Measurements from ENCODE around the gene PIP5K1A.
A peak's percentile ranks its signal among the peaks of the same experiment; 100 is the strongest.
"Not testable (repeated sequence)": the region's sequence is repeated elsewhere in the genome, so short reads cannot be mapped to it uniquely, and the experiment has no call there.

PIP5K1A gene

DNA sequence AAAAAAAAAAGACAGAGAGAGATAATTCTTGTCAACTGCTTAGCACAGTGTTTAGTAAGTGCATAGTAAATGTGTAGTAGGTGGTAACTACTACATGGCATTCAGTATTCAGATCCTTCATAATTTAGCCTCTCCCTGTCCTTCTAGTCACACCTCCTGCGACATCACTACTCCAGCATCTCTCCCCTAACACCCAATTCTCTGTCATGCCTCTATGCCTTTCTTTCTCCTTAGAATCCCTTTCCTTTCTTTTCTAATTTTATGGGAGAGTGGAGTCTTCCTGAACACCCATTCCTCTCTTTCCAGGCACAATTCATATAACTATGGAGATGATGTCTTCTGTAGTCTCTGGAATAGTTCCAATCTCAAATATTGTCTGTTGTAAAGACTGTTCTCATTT is 4.5 kb upstream of the PIP5K1A start:
- no peak for DNase-seq

DNA sequence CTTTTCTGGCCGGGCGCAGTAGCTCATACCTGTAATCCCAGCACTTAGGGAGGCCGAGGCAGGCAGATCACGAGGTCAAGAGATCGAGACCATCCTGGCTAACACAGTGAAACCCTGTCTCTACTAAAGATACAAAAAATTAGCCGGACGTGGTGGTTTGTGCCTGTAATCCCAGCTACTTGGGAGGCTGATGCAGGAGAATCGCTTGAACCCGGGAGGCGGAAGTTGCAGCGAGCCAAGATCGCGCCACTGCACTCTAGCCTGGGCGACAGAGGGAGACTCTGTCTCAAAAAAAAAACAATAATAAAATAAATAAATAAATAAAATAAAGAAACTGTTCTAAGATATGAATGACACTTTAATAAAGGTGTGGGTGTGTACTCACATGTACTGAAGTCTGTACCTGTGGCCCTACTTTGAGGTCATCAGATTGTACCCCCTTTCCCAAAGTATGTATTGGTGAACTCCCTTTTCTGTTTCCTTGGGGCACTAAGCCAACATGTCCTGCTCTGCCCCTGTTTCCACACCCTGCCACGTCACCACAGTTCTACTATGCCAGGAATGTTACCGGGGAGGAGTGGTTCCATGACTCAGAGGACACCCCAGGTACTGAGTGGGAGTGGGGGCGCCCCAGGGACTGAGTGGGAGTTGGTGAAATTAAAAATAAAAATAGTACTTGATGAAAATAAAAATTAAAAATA is 3.3 kb upstream of the PIP5K1A start:
- not testable (repeated sequence) for DNase-seq

DNA sequence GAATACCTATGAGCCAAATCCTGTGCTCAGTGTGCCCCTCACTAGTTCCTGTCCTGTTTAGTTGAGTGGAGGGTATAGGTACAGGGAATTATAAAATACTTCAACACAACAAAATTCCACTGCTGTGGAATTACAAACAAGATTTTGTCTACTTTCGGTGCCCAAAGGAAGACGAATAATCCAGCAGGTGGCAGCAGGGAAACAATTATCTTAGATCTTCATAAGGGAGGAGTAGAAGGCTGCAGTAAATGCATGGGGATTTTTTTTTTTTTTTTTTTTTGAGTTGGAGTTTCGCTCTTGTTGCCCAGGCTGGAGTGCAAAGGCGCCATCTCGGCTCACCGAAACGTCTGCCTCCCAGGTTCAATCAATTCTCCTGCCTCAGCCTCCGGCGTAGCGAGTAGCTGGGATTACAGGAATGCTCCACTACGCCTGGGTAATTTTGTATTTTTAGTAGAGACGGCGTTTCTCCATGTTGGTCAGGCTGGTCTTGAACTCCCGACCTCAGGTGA is 2.0 kb upstream of the PIP5K1A start:
- DNase-seq: peak; percentile 37

DNA sequence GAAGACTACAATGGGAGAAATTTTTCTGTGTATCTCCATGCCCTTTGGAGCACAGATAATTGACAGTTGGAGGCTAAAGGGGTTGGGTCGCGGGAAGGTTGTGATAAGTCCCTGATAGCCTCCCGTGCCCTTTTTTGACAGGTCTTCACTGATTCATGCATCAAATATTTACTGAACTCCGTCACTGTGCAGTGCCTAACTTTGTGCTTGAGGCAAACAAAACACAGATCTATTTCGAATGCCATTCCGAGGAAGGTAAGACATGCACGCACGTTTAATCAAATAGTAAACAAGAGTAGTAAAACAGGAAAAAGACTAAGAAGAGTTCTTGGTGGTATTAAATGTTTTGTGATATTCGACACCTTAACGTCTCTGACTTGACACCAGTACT is 494 bp upstream of the PIP5K1A start:
- DNase-seq: no peak

DNA sequence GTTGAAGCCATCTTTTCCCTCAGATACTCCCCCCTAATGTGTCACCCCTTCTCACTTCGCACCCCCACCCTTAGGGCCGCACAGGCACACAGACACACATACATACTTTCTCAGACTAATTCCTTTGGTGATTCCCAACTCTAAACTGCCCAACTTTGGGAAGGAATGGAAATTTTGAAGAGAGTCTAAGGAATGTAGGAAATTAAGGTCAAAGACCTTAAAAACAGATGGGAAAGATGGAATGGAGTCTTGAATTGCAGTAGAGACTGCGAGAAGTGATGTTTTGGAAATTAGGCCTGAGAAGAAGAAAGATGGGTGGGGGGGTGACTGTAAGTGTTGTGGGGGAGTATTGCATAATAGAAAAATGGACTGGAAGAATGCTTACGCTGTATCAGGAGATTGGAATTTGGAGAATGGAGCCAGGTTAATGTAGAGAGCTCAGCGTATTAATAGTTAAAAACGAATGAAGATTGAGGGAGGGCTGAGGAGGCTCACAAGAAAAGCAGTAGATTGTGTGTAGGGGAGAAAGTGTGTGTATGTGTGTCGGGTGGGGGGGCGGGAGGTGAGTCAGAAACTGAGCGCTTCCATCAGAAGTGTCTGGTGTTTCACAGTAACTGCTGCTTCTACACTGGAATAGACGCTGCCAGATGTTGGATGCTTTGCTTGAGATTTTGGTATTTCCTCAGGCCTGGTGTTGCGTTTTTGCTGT is 1.7 kb downstream of the PIP5K1A start:
- no peak for DNase-seq

DNA sequence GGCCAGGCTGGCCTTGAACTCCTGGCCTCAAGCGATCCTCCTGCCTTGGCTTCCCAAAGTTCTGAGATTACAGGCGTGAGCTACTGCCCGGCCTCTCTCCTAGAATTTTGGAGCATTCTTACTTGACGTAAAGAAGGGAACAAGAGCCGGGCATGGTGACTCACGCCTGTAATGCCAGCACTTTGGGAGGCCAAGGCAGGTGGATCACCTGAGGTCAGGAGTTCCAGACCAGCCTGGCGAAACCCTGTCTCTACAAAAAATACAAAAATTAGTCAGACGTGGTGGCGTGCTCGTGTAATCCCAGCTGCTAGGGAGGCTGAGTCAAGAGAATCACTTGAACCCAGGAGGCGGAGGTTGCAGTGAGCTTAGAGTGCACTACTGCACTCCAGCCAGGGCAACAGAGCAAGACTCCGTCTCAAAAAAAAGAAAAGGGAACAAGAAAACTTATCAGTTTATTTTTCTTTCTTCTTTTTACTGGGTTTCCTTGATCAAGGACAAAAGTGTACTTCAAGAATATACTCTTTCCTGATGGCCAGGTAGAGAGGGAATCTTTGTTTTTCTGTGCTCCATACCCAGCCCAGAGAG is 7.1 kb downstream of the PIP5K1A start:
- DNase-seq: not testable (repeated sequence)

DNA sequence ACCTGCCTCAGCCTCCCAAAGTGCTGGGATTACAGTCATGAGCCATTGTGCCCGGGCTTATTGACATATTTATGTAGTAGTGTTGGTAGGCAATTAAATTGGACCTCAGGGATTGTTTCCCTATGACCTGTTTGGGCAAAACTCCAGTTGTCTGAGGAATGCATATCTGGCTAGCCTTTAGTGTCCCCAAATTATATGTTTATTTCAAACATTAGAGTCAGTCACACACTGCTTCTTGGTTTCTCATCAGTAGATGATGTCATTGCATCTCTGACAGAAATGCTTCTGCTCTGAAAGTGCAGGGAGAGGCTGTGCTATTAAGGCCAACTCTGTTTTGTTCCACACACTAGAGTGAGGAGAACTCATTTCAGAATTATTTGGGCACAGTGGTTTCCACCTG is 12.5 kb downstream of the PIP5K1A start:
- no peak for DNase-seq

DNA sequence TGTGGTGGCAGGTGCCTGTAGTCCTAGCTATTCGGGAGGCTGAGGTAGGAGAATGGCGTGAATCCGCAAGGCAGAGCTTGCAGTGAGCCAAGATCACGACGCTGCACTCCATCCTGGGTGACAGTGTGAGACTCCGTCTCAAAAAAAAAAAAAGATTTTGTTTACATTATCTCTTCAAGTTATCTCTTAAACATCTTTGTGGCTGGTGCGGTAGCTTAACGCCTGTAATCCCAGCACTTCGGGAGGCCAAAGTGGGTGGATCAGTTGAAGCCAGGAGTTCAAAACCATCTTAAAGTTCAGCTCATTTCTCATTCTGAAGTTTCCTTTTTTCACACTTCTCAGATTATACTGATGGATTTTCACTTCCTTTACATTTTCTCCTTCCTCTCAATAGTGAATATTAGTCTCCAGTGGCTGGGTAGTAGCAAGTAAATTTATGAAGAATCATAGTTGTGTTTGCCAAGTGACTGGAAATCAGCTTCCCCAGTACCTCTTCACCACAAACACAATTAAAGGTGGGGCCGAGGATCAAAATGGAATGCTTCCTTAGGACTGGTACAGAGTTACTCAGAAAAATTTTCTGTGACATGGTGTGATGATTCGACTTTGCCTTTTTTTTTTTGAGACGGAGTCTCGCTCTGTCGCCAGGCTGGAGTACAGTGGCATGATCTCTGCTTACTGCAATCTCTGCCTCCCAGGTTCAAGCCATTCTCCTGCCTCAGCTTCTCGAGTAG is 13.8 kb downstream of the PIP5K1A start:
- DNase-seq: no peak

DNA sequence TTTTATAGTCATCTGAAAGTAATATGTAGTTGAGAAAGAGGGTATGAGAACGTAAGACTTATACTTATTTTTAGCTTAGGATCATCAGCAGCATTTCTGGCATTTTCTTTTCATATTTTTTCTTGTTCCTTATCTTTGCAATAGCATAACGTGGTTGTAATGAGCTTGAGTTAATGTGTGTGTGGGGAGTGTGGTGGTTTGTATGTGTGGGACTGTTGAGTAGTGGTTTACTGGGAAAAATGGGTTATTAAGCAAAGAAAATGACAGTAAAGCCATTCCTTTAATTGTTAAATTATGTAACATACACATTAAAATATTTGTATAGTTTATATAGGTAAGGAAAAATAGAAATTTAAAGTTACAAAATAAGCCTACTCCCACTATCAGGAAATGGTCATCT is 15.2 kb downstream of the PIP5K1A start:
- DNase-seq: no peak

DNA sequence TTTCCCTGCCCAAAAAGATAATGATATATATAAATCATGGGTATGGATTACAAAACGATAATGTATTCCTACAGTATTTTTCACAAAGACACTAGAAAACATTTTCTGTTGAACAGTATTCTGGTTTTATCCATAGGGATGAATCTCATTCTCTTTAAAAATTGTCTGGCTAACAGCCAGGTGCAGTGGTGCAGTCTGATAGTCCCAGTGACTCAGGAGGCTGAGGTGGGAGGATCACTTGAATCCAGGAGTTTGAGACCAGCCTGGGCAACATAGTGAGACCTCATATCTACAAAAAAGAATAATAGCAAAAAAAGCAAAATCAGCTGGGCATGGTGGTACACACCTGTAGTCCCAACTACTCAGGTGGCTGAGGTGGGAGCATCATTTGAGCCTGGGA is 23.3 kb downstream of the PIP5K1A start:
- DNase-seq: no peak

DNA sequence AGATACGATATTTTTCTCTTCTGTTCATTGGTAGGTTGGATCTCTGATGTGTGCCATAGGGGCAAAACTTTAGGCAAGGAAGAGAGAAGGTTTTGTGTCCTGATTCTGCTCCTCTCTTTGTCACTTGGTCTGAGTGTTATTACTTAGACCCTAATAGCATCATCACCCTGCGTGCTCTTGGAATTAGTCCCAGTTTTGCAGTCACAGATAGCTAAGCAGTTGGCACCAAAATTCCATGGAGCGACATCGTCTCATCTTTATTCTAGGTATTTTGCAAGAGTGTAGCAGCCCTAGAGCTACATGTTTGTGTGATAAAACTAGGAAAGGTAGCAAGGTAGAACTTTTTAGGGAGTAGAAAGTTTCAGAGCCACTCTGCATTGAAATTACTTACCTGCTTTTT is 23.8 kb downstream of the PIP5K1A start:
- no peak for DNase-seq

DNA sequence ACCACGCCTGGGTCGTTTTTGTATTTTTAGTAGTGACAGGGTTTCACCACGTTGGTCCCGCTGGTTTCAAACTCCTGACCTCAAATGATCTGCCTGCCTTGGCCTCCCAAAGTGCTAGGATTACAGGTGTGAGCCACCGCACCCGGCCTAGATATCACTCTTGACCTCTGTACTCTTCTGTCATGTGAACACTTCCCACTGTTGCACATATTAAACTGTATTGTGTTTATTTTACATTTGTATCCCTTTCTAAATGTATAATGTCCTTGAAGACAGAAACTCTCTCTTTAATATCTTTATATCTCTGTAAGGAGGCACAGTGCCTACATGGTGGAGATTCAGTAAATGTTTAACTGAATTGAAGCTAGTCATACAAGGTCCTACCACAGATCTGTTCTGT is 36.9 kb downstream of the PIP5K1A start:
- DNase-seq: no peak

DNA sequence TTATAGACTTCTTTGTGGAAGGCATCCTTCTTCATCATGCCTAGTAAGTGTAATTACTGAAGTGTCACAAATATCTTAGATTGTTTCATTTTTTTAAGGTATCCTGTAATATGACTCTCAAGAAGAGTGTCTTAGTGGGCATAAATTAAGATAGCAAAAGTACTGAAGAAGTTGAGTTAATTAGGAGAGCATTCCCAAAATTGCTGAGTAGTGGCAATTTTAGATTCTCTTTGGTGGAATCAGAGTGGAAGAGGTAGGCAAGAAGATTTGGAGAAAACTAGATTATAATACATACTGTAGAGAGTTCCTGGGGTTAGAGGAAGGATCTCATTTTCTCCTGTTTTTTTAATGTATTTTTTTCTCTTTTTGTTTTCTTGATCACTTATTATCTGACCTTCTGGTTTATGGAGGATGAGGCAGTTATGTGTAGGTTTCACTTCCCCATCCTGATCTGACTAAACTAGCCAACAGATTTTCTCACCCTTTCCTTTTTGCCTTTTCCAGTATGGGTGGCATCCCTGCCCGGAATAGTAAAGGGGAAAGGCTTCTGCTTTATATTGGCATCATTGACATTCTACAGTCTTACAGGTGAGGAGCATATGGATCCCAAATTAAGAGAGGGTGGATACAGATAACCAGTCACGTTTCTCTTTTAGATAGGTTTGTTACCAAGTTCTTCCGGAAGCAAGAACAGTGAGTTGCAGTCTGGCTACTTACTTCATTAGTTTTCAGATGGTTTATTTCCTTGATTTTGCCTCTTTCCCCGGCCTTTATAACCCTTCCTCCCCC is 39.5 kb downstream of the PIP5K1A start:
- no peak for DNase-seq

DNA sequence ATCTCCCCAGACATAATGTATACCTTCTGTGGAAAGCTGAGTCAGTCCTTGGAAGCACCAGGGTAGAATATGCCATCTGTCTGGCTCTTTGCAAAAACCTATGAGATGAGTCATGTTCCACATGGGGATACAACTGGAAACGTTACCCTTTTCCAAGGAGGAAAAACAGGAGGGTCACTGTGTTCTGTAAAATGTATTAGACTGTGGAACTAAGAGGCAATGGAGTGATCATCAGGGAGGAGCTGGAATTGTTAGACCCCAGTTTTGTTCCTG is 40.1 kb downstream of the PIP5K1A start:
- DNase-seq: no peak

DNA sequence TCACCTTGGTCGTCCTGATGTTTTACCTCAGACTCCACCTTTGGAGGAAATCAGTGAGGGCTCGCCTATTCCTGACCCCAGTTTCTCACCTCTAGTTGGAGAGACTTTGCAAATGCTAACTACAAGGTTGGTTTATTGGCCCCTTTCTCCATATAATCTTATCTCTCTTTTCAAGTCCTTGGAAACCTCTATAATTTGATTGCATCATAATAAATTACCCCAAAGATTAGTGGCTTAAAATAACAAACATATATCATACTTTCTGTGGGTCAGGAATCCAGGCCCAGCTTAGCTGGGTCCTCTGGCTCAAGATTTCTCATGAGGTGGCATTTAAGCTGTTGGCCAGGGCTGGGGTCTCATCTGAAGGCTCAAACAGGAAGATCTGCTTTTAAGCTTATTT is 44.1 kb downstream of the PIP5K1A start:
- DNase-seq: no peak

DNA sequence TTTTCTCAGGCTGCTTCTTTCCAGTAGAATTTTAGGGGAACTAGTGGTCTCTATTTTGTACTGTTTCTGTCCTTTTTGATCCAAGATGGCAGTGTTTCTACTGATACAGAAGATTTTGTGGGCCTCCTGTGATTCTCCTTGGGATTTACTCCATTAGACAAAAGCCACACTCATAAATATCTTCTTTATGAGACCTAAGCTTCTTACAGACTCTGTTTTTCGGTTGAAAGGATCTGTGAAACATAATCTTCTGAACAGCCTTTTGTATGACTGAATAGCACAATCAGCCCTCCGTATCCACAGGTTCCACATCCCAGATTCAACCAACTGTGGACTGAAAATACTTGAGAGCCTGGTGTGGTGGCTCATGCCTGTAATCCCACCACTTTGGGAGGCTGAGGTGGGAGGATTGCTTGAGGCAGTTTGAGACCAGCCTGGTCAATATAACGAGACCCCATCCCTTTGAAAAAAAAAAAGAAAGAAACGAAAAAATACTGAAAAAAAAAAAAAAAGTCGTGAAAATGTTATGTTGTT is 45.4 kb downstream of the PIP5K1A start:
- no peak for DNase-seq

DNA sequence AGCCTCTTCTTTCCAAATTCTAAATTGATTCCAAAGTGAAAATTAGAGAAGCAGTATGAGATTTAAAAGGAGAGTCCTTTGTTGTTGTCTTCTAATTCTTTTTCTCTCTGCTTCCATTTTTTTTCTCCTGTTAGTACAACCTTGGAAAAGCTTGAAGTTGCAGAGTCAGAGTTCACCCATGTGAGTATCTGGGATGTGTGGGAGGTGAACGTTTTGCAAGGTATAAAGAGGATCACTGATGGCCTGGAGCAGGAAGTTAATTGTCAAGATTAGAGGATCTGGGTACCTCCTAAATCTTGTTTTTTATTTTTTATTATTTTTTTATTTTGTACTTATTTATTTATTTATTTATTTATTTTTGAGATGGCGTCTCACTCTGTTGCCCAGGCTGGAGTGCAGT is 48.4 kb downstream of the PIP5K1A start:
- no peak for DNase-seq

DNA sequence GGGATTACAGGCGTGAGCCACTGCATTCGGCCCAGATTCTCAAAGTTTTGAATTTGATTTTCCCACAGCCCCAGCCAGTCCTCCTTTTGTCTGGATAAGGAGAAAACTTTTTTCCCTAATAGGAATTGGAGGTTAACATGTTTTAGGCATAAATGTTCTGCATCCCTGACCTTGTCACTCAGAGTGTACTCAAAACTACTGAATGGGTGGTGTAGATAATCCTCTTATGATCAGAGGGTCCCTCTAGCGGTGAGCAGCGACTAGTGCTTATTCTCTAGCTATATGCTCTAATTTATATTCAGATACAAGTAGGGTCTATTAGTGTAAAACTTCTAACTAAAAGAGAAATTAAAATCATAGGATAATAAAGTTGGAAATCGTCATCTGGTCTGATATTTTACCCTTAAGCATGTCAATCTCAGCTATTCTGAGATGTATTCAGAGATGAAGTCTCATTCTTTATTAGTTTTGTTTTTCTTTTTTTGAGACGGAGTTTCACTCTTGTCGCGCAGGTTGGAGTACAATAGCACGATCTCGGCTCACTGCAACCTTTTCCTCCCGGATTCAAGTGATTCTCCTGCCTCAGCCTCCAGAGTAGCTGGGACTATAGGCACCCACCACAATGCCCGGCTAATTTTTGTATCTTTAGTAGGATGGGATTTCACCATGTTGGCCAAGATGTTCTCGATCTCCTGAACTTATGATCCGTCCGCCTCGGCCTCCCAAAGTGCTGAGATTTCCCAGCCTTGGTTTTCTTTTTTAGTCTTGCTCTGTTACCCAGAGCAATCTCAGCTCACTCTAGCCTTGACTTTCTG is 53.5 kb downstream of the PIP5K1A start:
- DNase-seq: peak; percentile 62

DNA sequence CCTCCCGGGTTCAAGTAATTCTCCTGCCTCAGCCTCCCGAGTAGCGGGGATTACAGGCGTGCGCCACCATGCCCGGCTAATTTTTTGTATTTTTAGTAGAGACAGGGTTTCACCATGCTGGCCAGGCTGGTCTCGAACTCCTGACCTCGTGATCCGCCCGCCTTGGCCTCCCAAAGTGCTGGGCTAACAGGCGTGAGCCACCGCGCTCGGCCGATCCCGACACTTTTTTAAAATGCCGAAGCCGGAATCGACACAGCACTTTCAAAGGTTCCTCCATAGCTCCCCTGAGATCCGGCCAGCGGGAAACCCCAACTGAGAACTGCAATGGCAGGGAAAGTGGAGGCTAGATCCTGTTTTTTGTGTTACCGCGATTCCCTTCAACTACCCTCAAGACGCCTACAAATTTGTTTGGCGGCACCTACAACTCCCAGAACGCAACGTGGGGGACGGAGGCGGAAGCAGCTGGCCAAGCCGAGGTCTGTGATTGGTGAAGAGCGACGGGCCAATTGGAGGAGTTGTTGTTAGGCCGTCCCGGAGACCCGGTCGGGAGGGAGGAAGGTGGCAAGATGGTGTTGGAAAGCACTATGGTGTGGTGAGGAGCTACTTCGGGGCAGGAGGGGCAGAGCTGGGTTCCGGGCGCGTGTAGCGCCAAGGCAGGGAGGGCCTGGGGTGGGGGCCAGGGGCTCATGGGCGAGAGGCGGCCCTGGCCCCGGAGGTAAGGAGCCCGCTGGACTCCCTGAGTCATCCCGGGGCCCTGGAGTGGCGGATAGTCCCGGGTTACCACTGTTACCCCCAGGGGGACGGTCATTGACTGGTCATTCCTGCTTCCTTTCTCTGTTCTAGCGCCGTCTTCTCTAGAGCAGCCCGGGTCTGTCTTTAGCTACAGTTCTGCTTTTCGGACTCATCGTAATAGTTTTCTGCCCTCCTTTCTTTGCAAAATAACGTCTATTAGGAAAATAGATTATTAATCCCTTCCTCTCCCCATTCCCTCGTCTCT is 56.2 kb downstream of the PIP5K1A start, which contains the start of gene PSMD4:
Gene PSMD4 (plus strand): TSS at position 518 of the 997 bp plus-strand sequence. CDS start 49 bp downstream, at position 567.
- DNase-seq: peak; percentile 91

DNA sequence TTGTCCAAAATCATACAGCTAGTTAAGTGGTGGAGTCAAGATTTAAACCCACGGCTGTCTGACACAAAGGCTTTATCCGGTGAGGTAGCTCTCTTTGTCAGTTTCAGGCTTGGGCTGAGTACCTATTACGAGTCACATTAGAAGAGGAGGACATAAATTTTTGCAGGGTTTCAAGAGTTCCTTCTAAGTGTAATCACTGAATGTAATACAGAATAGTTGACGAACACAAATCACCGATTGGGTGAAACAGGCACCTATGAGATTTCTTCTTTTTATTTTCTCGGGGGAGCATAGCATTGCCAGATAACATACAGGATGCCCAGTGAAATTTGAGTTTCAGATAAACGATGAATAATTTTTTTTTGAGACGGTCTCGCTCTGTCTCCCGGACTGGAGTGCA is 57.0 kb downstream of the PIP5K1A start:
- no peak for DNase-seq

Measured in activated gamma-delta T cell treated with Interleukin-2 at 50 U/mL for 16 hours (primary cell).